GM21447 (cell line): ENCODE data around the gene TMEM54.

Experiments used
- ATAC-seq: cut with Tn5 transposase; IDR thresholded peaks from one replicate; pipeline ENCODE4 v1.9.1; 2021; ENCODE audit not compliant: unreplicated experiment

TMEM54 gene

GRCh38 chr1:32895325-32896215, 5.6 kb downstream of the TMEM54 start:
- ATAC-seq, result no peak

- no peak for ATAC-seq
These were observed 6.5 kb downstream of the TMEM54 start for GRCh38 chr1:32894681-32895080.

- no peak for ATAC-seq
These were observed 7.1 kb downstream of the TMEM54 start for GRCh38 chr1:32894019-32894600.

- no peak for ATAC-seq
These were observed 7.8 kb downstream of the TMEM54 start for GRCh38 chr1:32893198-32894018.

- no peak for ATAC-seq
These were observed 8.6 kb downstream of the TMEM54 start for GRCh38 chr1:32892368-32893197.

GRCh38 chr1:32891630-32892029, 9.6 kb downstream of the TMEM54 start:
- ATAC-seq, result no peak

GRCh38 chr1:32891241-32891570, 10.0 kb downstream of the TMEM54 start:
- no peak for ATAC-seq

- ATAC-seq, result no peak
These were observed 10.5 kb downstream of the TMEM54 start for GRCh38 chr1:32890516-32891240.

GRCh38 chr1:32889731-32890278, 11.4 kb downstream of the TMEM54 start:
- ATAC-seq, result no peak

- no peak for ATAC-seq
These were observed 12.3 kb downstream of the TMEM54 start for GRCh38 chr1:32888677-32889420.

- ATAC-seq, result no peak
These were observed 13.1 kb downstream of the TMEM54 start for GRCh38 chr1:32888134-32888533.

GRCh38 chr1:32887623-32888022, 13.6 kb downstream of the TMEM54 start:
- no peak for ATAC-seq

- ATAC-seq, result no peak
These were observed 14.3 kb downstream of the TMEM54 start for GRCh38 chr1:32886828-32887414.

GRCh38 chr1:32886004-32886827, 15.0 kb downstream of the TMEM54 start, which contains the start of gene HPCA:
Gene HPCA, plus strand, starts transcription at chr1:32886491. Its CDS starts 2,408 bp downstream, at chr1:32888899.
- no peak for ATAC-seq

- no peak for ATAC-seq
These were observed 15.5 kb downstream of the TMEM54 start for GRCh38 chr1:32885676-32886003.

- ATAC-seq, result no peak
These were observed 16.5 kb downstream of the TMEM54 start for GRCh38 chr1:32884726-32885125.

- no peak for ATAC-seq
These were observed 17.2 kb downstream of the TMEM54 start for GRCh38 chr1:32884032-32884372.
